H9 (cell line): ENCODE results near the gene C3. TPM values are rescaled to one million over a fixed set of nuclear protein-coding genes. Genes with fewer than 3 reads are reported as not detected.
A peak's percentile ranks its signal among the peaks of the same experiment; 100 is the strongest.

ENCODE experiments used
- DNase-seq: peaks from one replicate; pipeline ENCODE4 v3.0.0-alpha.2; 2017
- H2AFZ ChIP-seq: one replicate; pipeline ENCODE4 v1.6.1; 2013; ENCODE audit warnings: mild to moderate bottlenecking, low read length, control low read depth, moderate library complexity
- H2AK5ac ChIP-seq: 2 replicates; pipeline ENCODE4 v1.6.1; 2013; ENCODE audit warnings: low read length, control low read depth, mixed read lengths; ENCODE audit not compliant: insufficient read length
- H2BK120ac ChIP-seq: one replicate; pipeline ENCODE4 v1.6.1; 2013; ENCODE audit warnings: low read depth, mild to moderate bottlenecking, low read length, control low read depth, inconsistent platforms; ENCODE audit not compliant: poor library complexity, severe bottlenecking
- H2BK12ac ChIP-seq: 2 replicates; pipeline ENCODE4 v1.6.1; 2013; ENCODE audit warnings: low read length, control low read depth, mixed read lengths, low read depth; ENCODE audit not compliant: insufficient read length
- H2BK15ac ChIP-seq: 2 replicates; pipeline ENCODE4 v1.6.1; 2013; ENCODE audit warnings: low read depth, low read length, control low read depth
- H2BK20ac ChIP-seq: one replicate; pipeline ENCODE4 v1.6.1; 2013; ENCODE audit warnings: low read depth, mild to moderate bottlenecking, low read length, control low read depth, inconsistent platforms; ENCODE audit not compliant: poor library complexity, severe bottlenecking
- H2BK5ac ChIP-seq: 2 replicates; pipeline ENCODE4 v1.6.1; 2013; ENCODE audit warnings: low read length, control low read depth, mixed read lengths; ENCODE audit not compliant: insufficient read length
- H3K14ac ChIP-seq: 2 replicates; pipeline ENCODE4 v1.6.1; 2013; ENCODE audit warnings: low read length, control low read depth; ENCODE audit not compliant: insufficient read depth
- H3K18ac ChIP-seq: 2 replicates; pipeline ENCODE4 v1.6.1; 2013; ENCODE audit warnings: low read depth, mild to moderate bottlenecking, mixed read lengths, low read length, control low read depth; ENCODE audit not compliant: insufficient read length
- H3K23ac ChIP-seq: 2 replicates; pipeline ENCODE4 v1.6.1; 2013; ENCODE audit warnings: low read length, control low read depth, mixed read lengths, low read depth; ENCODE audit not compliant: insufficient read length
- H3K23me2 ChIP-seq: 2 replicates; pipeline ENCODE4 v1.6.1; 2013; ENCODE audit warnings: low read depth, mild to moderate bottlenecking, mixed read lengths, low read length, control low read depth; ENCODE audit not compliant: insufficient read length, poor library complexity, severe bottlenecking
- H3K27ac ChIP-seq: 2 replicates; pipeline ENCODE4 v1.5.1; 2013; ENCODE audit warnings: low read length, control low read depth, mixed read lengths, low read depth; ENCODE audit not compliant: insufficient read length
- H3K27me3 ChIP-seq: 2 replicates; pipeline ENCODE4 v1.6.1; 2013; ENCODE audit warnings: low read length, control low read depth, inconsistent platforms; ENCODE audit not compliant: insufficient read depth
- H3K4ac ChIP-seq: 2 replicates; pipeline ENCODE4 v1.6.1; 2013; ENCODE audit warnings: low read depth, mild to moderate bottlenecking, control low read depth, inconsistent platforms, low read length, moderate library complexity
- H3K4me1 ChIP-seq: 2 replicates; pipeline ENCODE4 v1.6.1; 2013; ENCODE audit warnings: low read length, control low read depth, inconsistent platforms; ENCODE audit not compliant: insufficient read depth
- H3K4me2 ChIP-seq: 2 replicates; pipeline ENCODE4 v1.6.1; 2013; ENCODE audit warnings: low read length, control low read depth, mixed read lengths; ENCODE audit not compliant: insufficient read length, insufficient read depth
- H3K56ac ChIP-seq: 2 replicates; pipeline ENCODE4 v1.6.1; 2013; ENCODE audit warnings: low read depth, mild to moderate bottlenecking, mixed read lengths, low read length, control low read depth; ENCODE audit not compliant: insufficient read length
- H3K79me1 ChIP-seq: 2 replicates; pipeline ENCODE4 v1.6.1; 2013; ENCODE audit warnings: low read depth, mild to moderate bottlenecking, moderate library complexity, low read length, control low read depth, inconsistent platforms; ENCODE audit not compliant: insufficient read depth, poor library complexity, severe bottlenecking
- H3K79me2 ChIP-seq: 2 replicates; pipeline ENCODE4 v1.6.1; 2013; ENCODE audit warnings: low read length, control low read depth, inconsistent platforms; ENCODE audit not compliant: insufficient read depth
- H3K9ac ChIP-seq: 2 replicates; pipeline ENCODE4 v1.6.1; 2013; ENCODE audit warnings: low read length, control low read depth, mixed read lengths; ENCODE audit not compliant: insufficient read length; ENCODE audit errors: extremely low read depth
- H3K9me3 ChIP-seq: one replicate; pipeline ENCODE4 v1.6.1; 2013; ENCODE audit warnings: low read depth, low read length, inconsistent platforms; ENCODE audit not compliant: control insufficient read depth
- H3T11ph ChIP-seq: one replicate; pipeline ENCODE4 v1.6.1; 2013; ENCODE audit warnings: mild to moderate bottlenecking, low read length, control low read depth, inconsistent platforms
- H4K20me1 ChIP-seq: one replicate; pipeline ENCODE4 v1.6.1; 2013; ENCODE audit not compliant: control insufficient read depth, insufficient read length, insufficient read depth
- H4K5ac ChIP-seq: 2 replicates; pipeline ENCODE4 v1.6.1; 2013; ENCODE audit warnings: low read depth, mild to moderate bottlenecking, mixed read lengths, low read length, control low read depth; ENCODE audit not compliant: insufficient read length
- H4K8ac ChIP-seq: replicated peaks from 2 replicates; pipeline ENCODE4 v1.6.1; 2013; ENCODE audit warnings: low read length, control low read depth, mixed read lengths, low read depth; ENCODE audit not compliant: insufficient read length
- H4K91ac ChIP-seq: 2 replicates; pipeline ENCODE4 v1.6.1; 2013; ENCODE audit warnings: low read depth, mild to moderate bottlenecking, moderate library complexity, mixed read lengths, low read length, control low read depth; ENCODE audit not compliant: insufficient read length
- H3K27ac Mint-ChIP-seq, 3 experiments: 2 replicates in 2 of 3; 3 replicates in 1 of 3; pipeline ENCODE4 v1.8.0; 2020 to 2021; ENCODE audit warnings: mixed read lengths in 3 of 3, mild to moderate bottlenecking in 1 of 3, moderate library complexity in 1 of 3
- H3K27me3 Mint-ChIP-seq: 2 replicates; pipeline ENCODE4 v1.8.0; 2021; ENCODE audit warnings: low read depth, mild to moderate bottlenecking, moderate library complexity, mixed read lengths
- H3K36me3 Mint-ChIP-seq, 3 experiments: 2 replicates in 2 of 3; 3 replicates in 1 of 3; pipeline ENCODE4 v1.8.0; 2020 to 2021; ENCODE audit warnings: low read depth in 3 of 3, mixed read lengths in 3 of 3; ENCODE audit not compliant: insufficient read depth in 1 of 3
- H3K4me1 Mint-ChIP-seq, 2 experiments: 2 replicates each; pipeline ENCODE4 v1.8.0; 2020; ENCODE audit warnings: mixed read lengths in 2 of 2
- H3K4me3 Mint-ChIP-seq, 2 experiments: 2 replicates in 1 of 2; 3 replicates in 1 of 2; pipeline ENCODE4 v1.8.0; 2020 to 2021; ENCODE audit warnings: mild to moderate bottlenecking in 2 of 2, mixed read lengths in 2 of 2, moderate library complexity in 1 of 2
- H3K9me3 Mint-ChIP-seq, 2 experiments: 2 replicates in 1 of 2; 3 replicates in 1 of 2; pipeline ENCODE4 v1.8.0; 2020; ENCODE audit warnings: mild to moderate bottlenecking in 2 of 2, mixed read lengths in 2 of 2, moderate library complexity in 1 of 2
- WGBS: extraction: QIAGEN DNeasy Blood & Tissue Kit; methylation state at CpG from one replicate; pipeline ENCODE4 v1.1.7; 2013; ENCODE audit warnings: missing lambda C conversion rate, low lambda C conversion rate, mixed read lengths; ENCODE audit not compliant: insufficient read length; ENCODE audit errors: extremely low coverage; 5-methylcytosine and 5-hydroxymethylcytosine counted together
- total RNA-seq: library from RNA; stranded (reverse); gene quantifications from 2 replicates; pipeline ENCODE4 v1.2.1, GENCODE V29; 2021
- TF ChIP-seq, protein P1 (sequence below): fragments of 200-600 bp; sonication (generic); conservative IDR thresholded peaks from 3 replicates; pipeline ENCODE4 v1.8.0; 2021; ENCODE audit warnings: antibody characterized with exemption, mild to moderate bottlenecking

C3 gene
- total RNA-seq, 1 experiment from 2014 or later = 5.9 TPM

DNA sequence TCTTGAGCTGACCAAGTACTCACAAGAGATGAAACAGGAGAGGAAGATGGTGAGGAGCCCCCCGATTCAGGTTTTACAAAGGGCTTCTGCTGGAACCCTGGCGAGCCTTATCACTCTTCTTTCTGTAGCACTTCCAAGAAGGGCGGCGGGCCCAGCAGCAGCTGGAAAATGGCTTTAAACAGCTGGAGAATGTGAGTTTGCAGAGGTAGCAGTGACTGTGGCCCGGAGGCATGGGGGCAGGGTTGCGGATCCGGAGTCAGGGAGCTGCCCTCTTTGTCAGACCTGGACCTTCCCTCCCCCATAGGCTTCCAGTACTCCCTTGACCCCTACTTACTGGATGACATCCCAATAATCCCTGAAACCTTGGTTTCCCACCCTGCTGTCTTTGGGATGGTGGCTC is 22.6 kb upstream of the C3 start:
- no peak overlapping the region for H3K23ac ChIP-seq
- H4K8ac ChIP-seq = no peak overlapping the region
- no peak overlapping the region for H4K5ac ChIP-seq
- Mint-ChIP-seq H3K4me1 (peaks cover 40 to 55% of the 10 kb centered on the region in 2 experiments), H3K27me3 (no peaks in the 10 kb centered on the region), H3K27ac (peak overlapping the region; percentile 87 to 98 (median 89); a peak in 4 of 7 replicates), H3K9me3 (no peaks in the 10 kb centered on the region), H3K4me3 (peak overlapping the region; percentile 2 to 53; a peak in 4 of 5 replicates), H3K36me3 (peaks cover 37 to 57% (median 53%) of the 10 kb centered on the region in 3 experiments; a peak in 6 of 7 replicates)
- H4K91ac ChIP-seq = no peak overlapping the region
- peaks cover 10% of the 10 kb centered on the region for H3K23me2 ChIP-seq
- no peak overlapping the region for H2AFZ ChIP-seq
- H2BK15ac ChIP-seq = no peak overlapping the region
- H3K27me3 ChIP-seq = no peaks in the 10 kb centered on the region
- no peak overlapping the region for H3K56ac ChIP-seq
- no peak overlapping the region for H2BK20ac ChIP-seq
- H2BK12ac ChIP-seq = no peak overlapping the region
- H3K4me1 ChIP-seq = peaks cover 11% of the 10 kb centered on the region
- H3K14ac ChIP-seq = no peak overlapping the region
- no peak for DNase-seq
- no peaks in the 10 kb centered on the region; the same call in 1 of the 2 replicates for H3K79me2 ChIP-seq
- TF ChIP-seq, protein P1, sequence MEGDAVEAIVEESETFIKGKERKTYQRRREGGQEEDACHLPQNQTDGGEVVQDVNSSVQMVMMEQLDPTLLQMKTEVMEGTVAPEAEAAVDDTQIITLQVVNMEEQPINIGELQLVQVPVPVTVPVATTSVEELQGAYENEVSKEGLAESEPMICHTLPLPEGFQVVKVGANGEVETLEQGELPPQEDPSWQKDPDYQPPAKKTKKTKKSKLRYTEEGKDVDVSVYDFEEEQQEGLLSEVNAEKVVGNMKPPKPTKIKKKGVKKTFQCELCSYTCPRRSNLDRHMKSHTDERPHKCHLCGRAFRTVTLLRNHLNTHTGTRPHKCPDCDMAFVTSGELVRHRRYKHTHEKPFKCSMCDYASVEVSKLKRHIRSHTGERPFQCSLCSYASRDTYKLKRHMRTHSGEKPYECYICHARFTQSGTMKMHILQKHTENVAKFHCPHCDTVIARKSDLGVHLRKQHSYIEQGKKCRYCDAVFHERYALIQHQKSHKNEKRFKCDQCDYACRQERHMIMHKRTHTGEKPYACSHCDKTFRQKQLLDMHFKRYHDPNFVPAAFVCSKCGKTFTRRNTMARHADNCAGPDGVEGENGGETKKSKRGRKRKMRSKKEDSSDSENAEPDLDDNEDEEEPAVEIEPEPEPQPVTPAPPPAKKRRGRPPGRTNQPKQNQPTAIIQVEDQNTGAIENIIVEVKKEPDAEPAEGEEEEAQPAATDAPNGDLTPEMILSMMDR = no peak
- no peak overlapping the region for H3K18ac ChIP-seq
- no peaks in the 10 kb centered on the region for H4K20me1 ChIP-seq
- no peaks in the 10 kb centered on the region for H3K9me3 ChIP-seq
- WGBS = no CpG with 5 or more reads among the region's 7 CpGs
- H3T11ph ChIP-seq = no peak overlapping the region
- H3K79me1 ChIP-seq = no peaks in the 10 kb centered on the region
- no peak overlapping the region for H3K9ac ChIP-seq
- H3K4me2 ChIP-seq = no peak overlapping the region
- no peak overlapping the region for H2BK5ac ChIP-seq
- peak overlapping the region; percentile 31 for H3K27ac ChIP-seq
- no peak overlapping the region for H3K4ac ChIP-seq
- H2AK5ac ChIP-seq = no peak overlapping the region
- H2BK120ac ChIP-seq = no peak overlapping the region
